ENCODE measurements around the gene PRKCQ.

PRKCQ gene

DNA sequence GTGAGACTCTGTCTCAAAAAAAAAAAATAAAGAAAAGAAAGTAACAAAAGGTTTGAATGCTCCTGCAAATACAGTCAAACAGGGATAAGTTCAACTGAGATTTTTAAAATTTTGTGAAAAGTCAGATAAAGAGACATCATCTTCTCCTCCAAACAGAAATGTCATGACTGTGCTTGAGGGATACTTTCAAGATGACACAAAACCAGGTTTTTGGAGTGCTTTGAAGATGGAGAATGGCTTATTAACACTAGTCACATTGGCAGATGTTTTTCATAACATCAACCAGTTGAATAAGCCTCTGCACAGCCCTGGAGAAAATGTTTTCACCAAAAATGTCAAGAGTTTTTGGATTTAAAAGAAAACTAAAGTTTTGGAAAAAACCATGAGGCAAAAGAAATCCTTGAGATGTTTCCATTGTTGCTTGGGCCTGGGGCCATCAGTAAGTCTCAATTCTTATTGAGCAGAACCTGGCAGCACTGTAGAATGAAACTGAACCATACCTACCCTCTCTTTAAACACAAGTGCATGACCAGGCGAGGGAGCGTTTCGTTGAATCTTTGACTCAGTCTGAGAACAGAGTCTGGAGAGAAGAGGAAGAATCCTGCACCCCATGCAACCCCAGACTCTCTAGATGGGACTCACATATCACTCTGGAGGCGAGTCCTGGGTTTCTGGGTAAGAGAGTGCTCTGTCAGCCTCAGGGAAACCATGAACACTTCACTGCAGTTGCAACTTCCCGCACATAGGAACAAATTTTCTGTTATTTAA, 37.4 kb upstream of the PRKCQ start:
- no peak overlapping the region for H3K4me3 ChIP-seq (replicated peaks in 1 of 2; ENCODE audit: low read depth in 2 of 2, low read length in 2 of 2)
- no peak for DNase-seq (ENCODE audit: low read depth in 2 of 2)
- TF ChIP-seq CTCF (IDR thresholded peaks at IDR 0.05; ENCODE audit: low read depth, low read length) = no peak

- no peak for DNase-seq (ENCODE audit: low read depth in 2 of 2)
- H3K4me3 ChIP-seq (replicated peaks in 1 of 2; ENCODE audit: low read depth in 2 of 2, low read length in 2 of 2) = no peak overlapping the region
- TF ChIP-seq CTCF (IDR thresholded peaks at IDR 0.05; ENCODE audit: low read depth, low read length) = no peak
Observed at GRCh38 chr10:6615971-6616370, 35.9 kb upstream of the PRKCQ start.

- no peak overlapping the region for H3K4me3 ChIP-seq (replicated peaks in 1 of 2; ENCODE audit: low read depth in 2 of 2, low read length in 2 of 2)
- no peak for TF ChIP-seq CTCF (IDR thresholded peaks at IDR 0.05; ENCODE audit: low read depth, low read length)
- DNase-seq (ENCODE audit: low read depth in 2 of 2) = no peak
Observed at GRCh38 chr10:6612371-6612770, 32.3 kb upstream of the PRKCQ start.

DNA sequence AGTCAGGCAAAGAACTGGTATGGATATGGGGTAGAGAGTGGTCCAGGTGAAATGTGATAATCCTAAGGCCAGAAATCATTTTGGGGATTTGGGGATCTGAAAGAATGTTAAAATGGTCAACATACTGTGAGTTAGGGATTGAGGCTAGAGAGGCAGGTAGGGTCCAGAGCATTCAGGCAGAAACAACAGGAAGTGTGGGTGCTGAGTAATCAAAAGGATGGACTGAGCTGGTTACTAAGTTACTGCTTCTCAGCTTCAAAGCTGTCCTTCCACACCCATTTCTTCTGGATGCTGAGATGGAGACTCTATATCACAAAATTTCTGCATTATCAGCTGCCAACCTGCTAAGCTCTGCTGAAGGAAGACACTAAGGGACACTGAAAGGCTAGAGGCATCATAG, 30.6 kb upstream of the PRKCQ start:
- DNase-seq (ENCODE audit: low read depth in 2 of 2) = no peak
- TF ChIP-seq CTCF (IDR thresholded peaks at IDR 0.05; ENCODE audit: low read depth, low read length) = no peak
- no peak overlapping the region for H3K4me3 ChIP-seq (replicated peaks in 1 of 2; ENCODE audit: low read depth in 2 of 2, low read length in 2 of 2)

DNA sequence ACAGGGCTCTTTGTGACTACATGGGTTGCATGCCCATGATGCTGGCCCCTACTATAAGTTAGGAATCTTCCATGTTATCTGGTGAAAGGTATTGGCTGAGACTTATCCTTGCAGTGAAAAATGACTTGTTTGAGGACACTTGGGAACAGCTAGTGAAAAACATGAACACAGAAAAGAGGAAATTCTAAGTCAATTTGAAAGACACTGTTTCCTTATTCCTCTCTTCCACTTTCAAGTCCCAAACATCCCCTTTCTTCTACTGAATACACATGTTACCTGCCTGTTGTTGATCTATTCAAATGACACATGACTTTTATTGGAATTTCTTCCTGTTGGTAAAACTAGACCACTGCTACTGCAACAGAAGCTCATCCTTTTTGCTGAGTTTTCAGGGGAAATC, 29.5 kb upstream of the PRKCQ start:
- no peak for DNase-seq (ENCODE audit: low read depth in 2 of 2)
- H3K4me3 ChIP-seq (replicated peaks in 1 of 2; ENCODE audit: low read depth in 2 of 2, low read length in 2 of 2) = no peak overlapping the region
- no peak for TF ChIP-seq CTCF (IDR thresholded peaks at IDR 0.05; ENCODE audit: low read depth, low read length)

DNA sequence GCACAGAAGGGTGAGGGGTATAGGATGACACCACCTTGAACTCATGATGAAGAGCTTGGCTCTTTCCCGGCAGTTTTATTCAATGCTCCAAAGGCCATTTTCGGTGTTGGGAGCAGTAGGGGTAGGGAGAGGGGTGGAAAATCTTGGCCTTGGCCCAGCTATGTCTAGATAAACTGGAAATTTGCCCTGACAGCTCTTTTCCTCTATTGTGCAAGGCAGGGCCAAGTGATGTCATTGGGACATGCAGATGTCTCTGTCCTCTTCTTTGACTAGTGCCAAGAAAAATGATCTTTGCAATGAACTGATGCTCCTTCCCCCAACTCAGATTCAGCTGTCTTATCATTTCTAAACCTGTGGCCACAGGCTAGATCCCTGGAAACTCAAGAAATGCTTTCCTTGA, 27.7 kb upstream of the PRKCQ start:
- peak in 1 of 2 donors; percentile 19 for DNase-seq (ENCODE audit: low read depth in 2 of 2)
- H3K4me3 ChIP-seq (replicated peaks in 1 of 2; ENCODE audit: low read depth in 2 of 2, low read length in 2 of 2) = no peak overlapping the region

More for the DNA sequence above, 27.7 kb upstream of the PRKCQ start:
- TF ChIP-seq CTCF (IDR thresholded peaks at IDR 0.05; ENCODE audit: low read depth, low read length) = no peak
